CD14-positive monocyte (primary cell): ENCODE data around the gene FBXO10. TPM values are rescaled to one million over a fixed set of nuclear protein-coding genes. Genes with fewer than 3 reads are reported as not detected.

Source experiments
- DNase-seq, 3 donors: peaks; one replicate each; pipeline ENCODE4 v3.0.0-alpha.2; 2011 to 2022
- H2AFZ ChIP-seq: 2 replicates; pipeline ENCODE4 v1.6.0; 2012; ENCODE audit warnings: mild to moderate bottlenecking, low read depth, low read length, inconsistent platforms; ENCODE audit not compliant: insufficient read depth, poor library complexity, severe bottlenecking
- H3K27ac ChIP-seq, 2 donors: 1 replicate in 1 of 2; 2 replicates in 1 of 2; pipeline ENCODE4 v1.5.1; 2012 to 2013; ENCODE audit warnings: low read length in 2 of 2, control low read depth in 1 of 2, inconsistent platforms in 1 of 2, low read depth in 1 of 2, mild to moderate bottlenecking in 1 of 2
- H3K27me3 ChIP-seq, 2 donors: one replicate each; pipeline versions ENCODE4 v1.6.0 to v1.6.1; 2011 to 2013; ENCODE audit warnings: low read length in 2 of 2; ENCODE audit not compliant: control insufficient read depth in 2 of 2, insufficient read depth in 2 of 2
- H3K36me3 ChIP-seq, 2 donors: replicated peaks in 1 of 2; 1 replicate in 1 of 2; 2 replicates in 1 of 2; pipeline versions ENCODE4 v1.5.1 to v1.6.1; 2012 to 2013; ENCODE audit warnings: low read length in 2 of 2, control low read depth in 1 of 2, inconsistent platforms in 1 of 2, mild to moderate bottlenecking in 1 of 2; ENCODE audit not compliant: insufficient read depth in 2 of 2, control insufficient read depth in 1 of 2
- H3K4me1 ChIP-seq, 2 donors: 1 replicate in 1 of 2; 2 replicates in 1 of 2; pipeline versions ENCODE4 v1.5.1 to v1.6.1; 2012 to 2013; ENCODE audit warnings: low read length in 2 of 2, control low read depth in 1 of 2, inconsistent platforms in 1 of 2, mild to moderate bottlenecking in 1 of 2, moderate library complexity in 1 of 2; ENCODE audit not compliant: insufficient read depth in 2 of 2, control insufficient read depth in 1 of 2
- H3K4me2 ChIP-seq: replicated peaks from 2 replicates; pipeline ENCODE3; 2012; ENCODE audit warnings: low read length, moderate library complexity, mild to moderate bottlenecking; ENCODE audit not compliant: poor library complexity, severe bottlenecking; ENCODE audit errors: extremely low read depth
- H3K4me3 ChIP-seq, 3 experiments: fragments of 200-600 bp in 1 of 3; sonication (generic) in 1 of 3; replicated peaks in 1 of 3; 1 replicate in 2 of 3; 2 replicates in 1 of 3; pipeline ENCODE4 v1.5.1; 2011 to 2013; ENCODE audit warnings: low read length in 3 of 3, mild to moderate bottlenecking in 3 of 3, control low read depth in 2 of 3, low read depth in 2 of 3, inconsistent platforms in 1 of 3, moderate library complexity in 1 of 3
- H3K79me2 ChIP-seq: 2 replicates; pipeline ENCODE4 v1.6.0; 2012; ENCODE audit warnings: mild to moderate bottlenecking, control low read depth, inconsistent platforms, low read length, moderate library complexity; ENCODE audit not compliant: insufficient read depth
- H3K9ac ChIP-seq: 2 replicates; pipeline ENCODE4 v1.6.0; 2017; ENCODE audit warnings: low read length, mild to moderate bottlenecking; ENCODE audit not compliant: insufficient read depth, poor library complexity, severe bottlenecking
- H3K9me3 ChIP-seq, 2 donors: replicated peaks in 1 of 2; 1 replicate in 1 of 2; 2 replicates in 1 of 2; pipeline versions ENCODE4 v1.5.1 to v1.6.1; 2012 to 2013; ENCODE audit warnings: low read length in 2 of 2, control low read depth in 1 of 2; ENCODE audit not compliant: control insufficient read depth in 1 of 2, insufficient read depth in 1 of 2
- H4K20me1 ChIP-seq: 2 replicates; pipeline ENCODE4 v1.6.0; 2012; ENCODE audit warnings: mild to moderate bottlenecking, low read length, control low read depth, moderate library complexity; ENCODE audit not compliant: insufficient read depth
- H3K27ac Mint-ChIP-seq, 7 donors: one replicate each; pipeline ENCODE4 v1.8.0; 2020; ENCODE audit warnings: mild to moderate bottlenecking in 7 of 7, mixed read lengths in 7 of 7, moderate library complexity in 6 of 7, inconsistent platforms in 2 of 7
- H3K27me3 Mint-ChIP-seq, 3 donors: one replicate each; pipeline ENCODE4 v1.8.0; 2021 to 2022; ENCODE audit warnings: low read depth in 3 of 3, mild to moderate bottlenecking in 3 of 3, mixed read lengths in 3 of 3, moderate library complexity in 3 of 3, inconsistent platforms in 1 of 3
- H3K36me3 Mint-ChIP-seq, 2 donors: one replicate each; pipeline ENCODE4 v1.8.0; 2020; ENCODE audit warnings: mixed read lengths in 2 of 2, inconsistent platforms in 1 of 2, mild to moderate bottlenecking in 1 of 2
- H3K4me1 Mint-ChIP-seq: one replicate; pipeline ENCODE4 v1.8.0; 2020; ENCODE audit warnings: mild to moderate bottlenecking, mixed read lengths
- H3K4me3 Mint-ChIP-seq, 2 donors: one replicate each; pipeline ENCODE4 v1.8.0; 2020; ENCODE audit warnings: mild to moderate bottlenecking in 2 of 2, mixed read lengths in 2 of 2, moderate library complexity in 1 of 2
- H3K9me3 Mint-ChIP-seq, 7 donors: one replicate each; pipeline ENCODE4 v1.8.0; 2020 to 2022; ENCODE audit warnings: mixed read lengths in 7 of 7, mild to moderate bottlenecking in 6 of 7, moderate library complexity in 6 of 7, inconsistent platforms in 2 of 7
- WGBS: methylation state at CpG from one replicate; pipeline ENCODE4 v1.1.5; 2013; ENCODE audit warnings: missing lambda C conversion rate; ENCODE audit not compliant: insufficient coverage; 5-methylcytosine and 5-hydroxymethylcytosine counted together
- intact Hi-C, 2 donors: fragments of 100-400 bp; cut with micrococcal nuclease; formaldehyde crosslinking; loops; one replicate each; pipeline versions ENCODE4 v1.15.0 to v1.15.1; 2023
- polyA plus RNA-seq, 3 donors: library from polyadenylated mRNA; depleted of rRNA in 1 of 3; unstranded in 2 of 3; stranded (reverse) in 1 of 3; fragments of 300-500 nt in 2 of 3; fragments of >200 nt in 1 of 3; fragmentation: Illumina TruSeq in 2 of 3; gene quantifications; 1 replicate in 2 of 3; 2 replicates in 1 of 3; pipeline ENCODE4 v1.2.3, GENCODE V29; 2012 to 2021
- TF ChIP-seq, protein P1 (sequence below): fragments of 200-600 bp; IDR thresholded peaks from one replicate; pipeline ENCODE4 v1.8.0; 2022; ENCODE audit warnings: antibody characterized with exemption, mild to moderate bottlenecking

The FBXO10 gene
- polyA plus RNA-seq, 3 donors: 0.08 to 1.5 TPM; not detected in 1

DNA sequence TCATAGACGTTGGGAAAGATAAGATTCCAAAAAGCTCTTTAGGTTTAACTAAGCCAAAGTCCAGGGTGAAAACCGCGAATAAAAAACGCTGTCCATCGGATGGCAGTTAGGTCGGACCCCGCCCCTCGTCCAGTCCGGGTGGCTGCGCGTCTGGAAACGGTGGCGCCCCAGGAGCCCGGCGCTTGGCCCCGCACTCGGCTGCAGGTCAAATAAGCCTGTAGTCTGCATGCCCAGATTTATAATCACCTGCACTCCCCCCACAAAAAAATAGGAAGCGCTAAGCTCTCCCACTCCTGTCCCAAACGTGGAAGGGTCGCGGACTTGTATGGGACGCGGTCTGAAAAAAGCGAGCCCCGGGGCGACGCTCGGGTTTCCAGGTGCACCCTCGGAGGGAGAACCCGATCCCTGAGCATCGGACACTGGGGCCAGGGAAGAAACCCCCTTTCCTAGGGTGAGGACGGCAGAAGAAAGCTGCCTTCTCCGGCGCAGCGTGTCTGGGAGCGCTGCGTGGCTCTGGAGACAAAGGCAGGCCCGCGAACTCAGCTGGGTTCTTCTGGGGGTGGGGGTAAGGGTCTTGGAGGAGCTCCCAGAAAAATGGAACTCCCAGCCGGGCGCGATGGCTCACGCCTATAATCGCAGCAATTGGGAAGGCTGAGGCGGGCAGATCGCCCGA, 110.0 kb downstream of the FBXO10 start:
- no peaks in the 10 kb centered on the region for H3K36me3 ChIP-seq
- peaks cover 32% of the 10 kb centered on the region for H3K79me2 ChIP-seq
- H3K9me3 ChIP-seq: no peaks in the 10 kb centered on the region
- peaks cover 15 to 24% of the 10 kb centered on the region in 2 donors for H3K4me1 ChIP-seq
- H3K4me3 ChIP-seq: peak overlapping the region; percentile 52 to 92 (median 91)
- H3K4me2 ChIP-seq: peak overlapping the region; percentile 100
- H3K9me3 Mint-ChIP-seq: no peaks in the 10 kb centered on the region
- H3K9ac ChIP-seq: peak overlapping the region; percentile 65
- peaks cover 2 to 4% (median 3%) of the 10 kb centered on the region in 3 donors for H3K27me3 Mint-ChIP-seq
- no peaks in the 10 kb centered on the region for H3K27me3 ChIP-seq
- H3K36me3 Mint-ChIP-seq: peaks cover 1 to 4% of the 10 kb centered on the region in 2 donors
- H3K4me3 Mint-ChIP-seq: peak overlapping the region; percentile 95
- DNase-seq: peak in 1 of 3 donors; percentile 33
- peak overlapping the region; percentile 94 for H2AFZ ChIP-seq
- WGBS: 0% methylated on average over 43 of the region's 47 CpGs
- peak overlapping the region; percentile 92 to 95 for H3K27ac ChIP-seq
- TF ChIP-seq, protein P1, sequence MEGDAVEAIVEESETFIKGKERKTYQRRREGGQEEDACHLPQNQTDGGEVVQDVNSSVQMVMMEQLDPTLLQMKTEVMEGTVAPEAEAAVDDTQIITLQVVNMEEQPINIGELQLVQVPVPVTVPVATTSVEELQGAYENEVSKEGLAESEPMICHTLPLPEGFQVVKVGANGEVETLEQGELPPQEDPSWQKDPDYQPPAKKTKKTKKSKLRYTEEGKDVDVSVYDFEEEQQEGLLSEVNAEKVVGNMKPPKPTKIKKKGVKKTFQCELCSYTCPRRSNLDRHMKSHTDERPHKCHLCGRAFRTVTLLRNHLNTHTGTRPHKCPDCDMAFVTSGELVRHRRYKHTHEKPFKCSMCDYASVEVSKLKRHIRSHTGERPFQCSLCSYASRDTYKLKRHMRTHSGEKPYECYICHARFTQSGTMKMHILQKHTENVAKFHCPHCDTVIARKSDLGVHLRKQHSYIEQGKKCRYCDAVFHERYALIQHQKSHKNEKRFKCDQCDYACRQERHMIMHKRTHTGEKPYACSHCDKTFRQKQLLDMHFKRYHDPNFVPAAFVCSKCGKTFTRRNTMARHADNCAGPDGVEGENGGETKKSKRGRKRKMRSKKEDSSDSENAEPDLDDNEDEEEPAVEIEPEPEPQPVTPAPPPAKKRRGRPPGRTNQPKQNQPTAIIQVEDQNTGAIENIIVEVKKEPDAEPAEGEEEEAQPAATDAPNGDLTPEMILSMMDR: no peak
- intact Hi-C loops: loop anchor here (2.0 to 5.0 kb wide), 4 partner anchors 19 to 1064 kb away; partner anchors contain the start of genes TOMM5 (in 2 of the 2), GRHPR (in 1 of the 2), POLR1E (in 1 of the 2) and RNF38 (in 1 of the 2)
- no peaks in the 10 kb centered on the region for H4K20me1 ChIP-seq
- peaks cover 27% of the 10 kb centered on the region for H3K4me1 Mint-ChIP-seq
- H3K27ac Mint-ChIP-seq: peak overlapping the region; percentile 96 to 98 (median 98)

DNA sequence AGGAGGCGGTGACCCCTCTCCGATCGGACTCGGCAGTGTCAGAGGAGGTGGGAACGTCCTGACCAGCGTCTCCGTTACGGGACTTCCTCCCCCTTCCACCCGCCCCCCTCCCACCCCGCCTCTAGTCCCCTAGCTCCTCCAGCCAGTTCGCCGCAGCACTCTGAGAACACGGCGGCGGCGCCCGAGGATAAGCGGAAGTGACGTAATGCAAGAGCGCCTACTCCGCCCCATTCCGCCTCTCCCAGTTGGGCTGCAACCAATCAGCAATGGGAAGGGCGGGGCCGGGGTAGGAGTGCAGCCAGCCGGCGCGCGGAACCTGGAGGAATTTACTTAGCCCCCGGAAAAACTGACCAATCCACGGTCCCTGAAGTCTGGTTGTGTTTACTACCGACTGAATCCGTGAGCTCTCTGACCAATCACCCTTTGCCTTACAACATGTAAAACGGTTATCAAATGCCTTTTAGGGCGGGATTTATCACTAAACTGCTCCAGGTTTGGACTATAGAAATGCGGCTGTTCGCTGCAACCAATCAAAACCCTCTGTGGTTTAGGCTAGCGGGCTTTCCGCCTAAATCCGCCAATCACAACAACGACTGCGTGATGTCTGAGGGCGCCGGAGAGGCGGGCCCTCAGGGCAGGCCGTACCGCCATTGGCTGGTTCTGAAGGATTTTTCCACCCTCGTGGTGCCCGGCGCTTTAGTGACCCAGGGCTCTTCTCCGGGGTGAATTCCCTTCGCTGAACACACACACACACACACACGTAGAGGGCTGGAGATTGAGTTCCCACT, 110.7 kb downstream of the FBXO10 start, which contains the start of gene ZBTB5:
TSS of gene ZBTB5 (minus strand) at position 202 of the 788 bp plus-strand sequence. CDS start 22,899 bp downstream, outside the sequence.
- H3K79me2 ChIP-seq: peaks cover 37% of the 10 kb centered on the region
- H3K27me3 Mint-ChIP-seq: peaks cover under 1 to 3% (median 2%) of the 10 kb centered on the region in 3 donors
- no peaks in the 10 kb centered on the region for H3K9me3 ChIP-seq
- peak within 1 kb of the TSS; percentile 92 to 95 for H3K27ac ChIP-seq
- H2AFZ ChIP-seq: peak within 1 kb of the TSS; percentile 94
- H3K4me3 Mint-ChIP-seq: peak within 1 kb of the TSS; percentile 95
- no peaks in the 10 kb centered on the region for H4K20me1 ChIP-seq
- peaks cover 1 to 4% of the 10 kb centered on the region in 2 donors for H3K36me3 Mint-ChIP-seq
- TF ChIP-seq, protein P1: no peak
- peak; percentile 99 for DNase-seq
- H3K4me1 ChIP-seq: peaks cover 15 to 24% of the 10 kb centered on the region in 2 donors
- peak within 1 kb of the TSS; percentile 95 for H3K9ac ChIP-seq
- H3K36me3 ChIP-seq: no peaks in the 10 kb centered on the region
- peak within 1 kb of the TSS; percentile 100 for H3K4me2 ChIP-seq
- peak within 1 kb of the TSS; percentile 89 to 92 (median 91) for H3K4me3 ChIP-seq
- H3K9me3 Mint-ChIP-seq: no peaks in the 10 kb centered on the region
- intact Hi-C loops: loop anchor here (2.0 to 5.0 kb wide), 4 partner anchors 19 to 1063 kb away; partner anchors contain the start of genes POLR1E (in 2 of the 2), TOMM5 (in 2 of the 2), GRHPR (in 1 of the 2) and RNF38 (in 1 of the 2)
- peak within 1 kb of the TSS; percentile 96 to 98 (median 98) for H3K27ac Mint-ChIP-seq
- under 1% methylated on average over 36 of the region's 52 CpGs for WGBS
- no peaks in the 10 kb centered on the region for H3K27me3 ChIP-seq
- peaks cover 27% of the 10 kb centered on the region for H3K4me1 Mint-ChIP-seq
